Measurements from ENCODE around the gene PIAS3. TPM values are rescaled to one million over a fixed set of nuclear protein-coding genes. Genes with fewer than 3 reads are reported as not detected.
A peak's percentile ranks its signal among the peaks of the same experiment; 100 is the strongest.

PIAS3 gene
- total and polyA plus RNA-seq, 2 donors (not counting 3 experiments of a cell fraction or from before 2014, with no cell fraction given): 50.1 to 71.8 TPM

- BruUV-seq (replicated peaks): no TSS peak
- peak; percentile 3 for TF ChIP-seq JUN (IDR thresholded peaks at IDR 0.05; ENCODE audit: borderline replicate concordance, insufficient read depth, insufficient read length, low read depth)
- TF ChIP-seq EZH2 (IDR thresholded peaks at IDR 0.05; ENCODE audit: borderline replicate concordance, low read depth, low read length, severe bottlenecking): no peak
- peaks cover 26 to 45% of the 10 kb centered on the region in 2 experiments for H3K36me3 ChIP-seq (ENCODE audit: control insufficient read depth in 2 of 2, extremely low read depth in 1 of 2, insufficient read depth in 2 of 2, low read length in 2 of 2)
- H3K9me1 ChIP-seq (replicated peaks; ENCODE audit: control insufficient read depth, extremely low read depth, insufficient read depth, low read length): no peaks in the 10 kb centered on the region
- CTCF ChIA-PET: interaction anchor here (0.7 to 6.2 kb wide), 6 partner anchors 10 to 107 kb away, joined by 3 to 69 read pairs (median 4); partner anchors contain the start of genes ITGA10, NUDT17 and PIAS3
- DNase-seq (ENCODE audit: low read depth, low spot score) (peak; percentile 50), FAIRE-seq (no peak)
- H3K27ac ChIP-seq (ENCODE audit: insufficient read depth, low read depth, low read length): no peak overlapping the region
- dilution Hi-C loops (cut with MboI; ENCODE audit: extremely low pct_ligation_motif_present, low sequenced_read_pairs) (no loop called here), intact Hi-C loops (cut with micrococcal nuclease) (loop anchor here (10.0 kb wide), 1 partner anchor 73 kb away; no protein-coding TSS in a partner anchor)
- peaks cover 13% of the 10 kb centered on the region for H3K4me1 ChIP-seq (ENCODE audit: control insufficient read depth, extremely low read depth, insufficient read depth, low read length)
- POLR2A ChIA-PET: no interaction called here
- no peak overlapping the region for H3K4me3 ChIP-seq (replicated peaks in 1 of 3; ENCODE audit: insufficient read depth in 1 of 3, low read depth in 1 of 3, low read length in 3 of 3)
- H3K79me2 ChIP-seq (ENCODE audit: control insufficient read depth, insufficient read depth, low read length): peaks cover 20% of the 10 kb centered on the region
- H3K9ac ChIP-seq (replicated peaks; ENCODE audit: extremely low read depth, insufficient read depth, low read length): no peak overlapping the region
- no peak overlapping the region for H2AFZ ChIP-seq (ENCODE audit: low read depth, low read length)
- H3K9me3 ChIP-seq (replicated peaks; ENCODE audit: control insufficient read depth, insufficient read depth, low read length): no peaks in the 10 kb centered on the region
- no peak overlapping the region for H3K4me2 ChIP-seq (ENCODE audit: insufficient read depth, low read length)
- H3K27me3 ChIP-seq (ENCODE audit: control insufficient read depth in 2 of 2, insufficient read depth in 2 of 2, low read length in 2 of 2): no peaks in the 10 kb centered on the region
- H4K20me1 ChIP-seq (replicated peaks; ENCODE audit: control insufficient read depth, extremely low read depth, insufficient read depth, low read length): no peaks in the 10 kb centered on the region
Measured at GRCh38 chr1:145827966-145828365, 30.9 kb downstream of the PIAS3 start.

DNA sequence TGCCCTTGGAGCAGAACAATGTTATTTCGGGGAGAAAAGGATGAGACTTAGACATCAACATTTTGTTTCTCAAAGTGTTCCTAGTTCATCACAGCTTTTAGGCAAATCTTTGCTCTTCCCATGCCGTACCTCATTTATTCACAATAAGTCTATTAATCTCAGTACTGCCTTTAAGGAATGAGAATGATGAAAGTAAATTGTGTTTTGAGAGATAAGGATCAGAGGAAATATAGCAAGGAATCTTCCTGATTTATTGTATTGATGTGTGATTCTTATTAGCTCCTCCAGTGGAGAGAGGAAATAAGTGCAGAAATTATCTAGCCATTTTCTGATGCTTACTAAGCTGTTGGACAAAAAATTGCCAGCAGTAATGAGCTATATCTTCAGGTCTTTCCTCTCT is 32.9 kb downstream of the PIAS3 start:
- no TSS peak for BruUV-seq (replicated peaks)

More for the DNA sequence above, 32.9 kb downstream of the PIAS3 start:
- Histone ChIP-seq H3K4me1 (ENCODE audit: control insufficient read depth, extremely low read depth, insufficient read depth, low read length) (peaks cover 13% of the 10 kb centered on the region), H3K27me3 (ENCODE audit: control insufficient read depth in 2 of 2, insufficient read depth in 2 of 2, low read length in 2 of 2) (no peaks in the 10 kb centered on the region), H3K4me2 (ENCODE audit: insufficient read depth, low read length) (peak overlapping the region; percentile 71), H3K9me1 (replicated peaks; ENCODE audit: control insufficient read depth, extremely low read depth, insufficient read depth, low read length) (no peaks in the 10 kb centered on the region), H3K27ac (ENCODE audit: insufficient read depth, low read depth, low read length) (no peak overlapping the region), H3K4me3 (replicated peaks in 1 of 3; ENCODE audit: insufficient read depth in 1 of 3, low read depth in 1 of 3, low read length in 3 of 3) (no peak overlapping the region), H3K9ac (replicated peaks; ENCODE audit: extremely low read depth, insufficient read depth, low read length) (no peak overlapping the region), H3K79me2 (ENCODE audit: control insufficient read depth, insufficient read depth, low read length) (peaks cover 26% of the 10 kb centered on the region), H2AFZ (ENCODE audit: low read depth, low read length) (no peak overlapping the region), H4K20me1 (replicated peaks; ENCODE audit: control insufficient read depth, extremely low read depth, insufficient read depth, low read length) (no peaks in the 10 kb centered on the region), H3K9me3 (replicated peaks; ENCODE audit: control insufficient read depth, insufficient read depth, low read length) (no peaks in the 10 kb centered on the region), H3K36me3 (ENCODE audit: control insufficient read depth in 2 of 2, extremely low read depth in 1 of 2, insufficient read depth in 2 of 2, low read length in 2 of 2) (peaks cover 23 to 36% of the 10 kb centered on the region in 2 experiments)
- TF ChIP-seq FOS (IDR thresholded peaks at IDR 0.05; ENCODE audit: borderline replicate concordance, insufficient read depth, low read length) (no peak), POLR2A (IDR thresholded peaks at IDR 0.05; ENCODE audit: low read depth, low read length) (no peak), EZH2 (IDR thresholded peaks at IDR 0.05; ENCODE audit: borderline replicate concordance, low read depth, low read length, severe bottlenecking) (no peak), GATA2 (IDR thresholded peaks at IDR 0.05; ENCODE audit: insufficient read depth, insufficient read length, low read depth, low read length) (peak; percentile 54)
- TF ChIP-seq, protein P1, sequence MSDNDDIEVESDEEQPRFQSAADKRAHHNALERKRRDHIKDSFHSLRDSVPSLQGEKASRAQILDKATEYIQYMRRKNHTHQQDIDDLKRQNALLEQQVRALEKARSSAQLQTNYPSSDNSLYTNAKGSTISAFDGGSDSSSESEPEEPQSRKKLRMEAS (IDR thresholded peaks at IDR 0.05; ENCODE audit: insufficient read depth, insufficient read length): no peak
- TF ChIP-seq, protein P2, sequence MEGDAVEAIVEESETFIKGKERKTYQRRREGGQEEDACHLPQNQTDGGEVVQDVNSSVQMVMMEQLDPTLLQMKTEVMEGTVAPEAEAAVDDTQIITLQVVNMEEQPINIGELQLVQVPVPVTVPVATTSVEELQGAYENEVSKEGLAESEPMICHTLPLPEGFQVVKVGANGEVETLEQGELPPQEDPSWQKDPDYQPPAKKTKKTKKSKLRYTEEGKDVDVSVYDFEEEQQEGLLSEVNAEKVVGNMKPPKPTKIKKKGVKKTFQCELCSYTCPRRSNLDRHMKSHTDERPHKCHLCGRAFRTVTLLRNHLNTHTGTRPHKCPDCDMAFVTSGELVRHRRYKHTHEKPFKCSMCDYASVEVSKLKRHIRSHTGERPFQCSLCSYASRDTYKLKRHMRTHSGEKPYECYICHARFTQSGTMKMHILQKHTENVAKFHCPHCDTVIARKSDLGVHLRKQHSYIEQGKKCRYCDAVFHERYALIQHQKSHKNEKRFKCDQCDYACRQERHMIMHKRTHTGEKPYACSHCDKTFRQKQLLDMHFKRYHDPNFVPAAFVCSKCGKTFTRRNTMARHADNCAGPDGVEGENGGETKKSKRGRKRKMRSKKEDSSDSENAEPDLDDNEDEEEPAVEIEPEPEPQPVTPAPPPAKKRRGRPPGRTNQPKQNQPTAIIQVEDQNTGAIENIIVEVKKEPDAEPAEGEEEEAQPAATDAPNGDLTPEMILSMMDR (IDR thresholded peaks at IDR 0.05; ENCODE audit: extremely low read depth in 1 of 2, insufficient read depth in 1 of 2, low read depth in 1 of 2, low read length in 2 of 2): no peak
- dilution Hi-C loops (cut with MboI; ENCODE audit: extremely low pct_ligation_motif_present, low sequenced_read_pairs) (no loop called here), intact Hi-C loops (cut with micrococcal nuclease) (loop anchor here (10.0 kb wide), 1 partner anchor 71 kb away; no protein-coding TSS in a partner anchor)
- DNase-seq (ENCODE audit: low read depth, low spot score) (no peak), FAIRE-seq (no peak)
- ChIA-PET POLR2A (interaction anchor here (1.7 kb wide), 1 partner anchor 33 kb away, joined by 4 read pairs; the partner anchor contains the start of gene PIAS3), CTCF (interaction anchor here (0.9 to 6.2 kb wide), 13 partner anchors 9 to 209 kb away, joined by 3 to 69 read pairs (median 4); partner anchors contain the start of genes ITGA10 and NUDT17)
